Occipital lobe (tissue), 2 donors: ENCODE results near the gene RREB1. TPM values are rescaled to one million over a fixed set of nuclear protein-coding genes. Genes with fewer than 3 reads are reported as not detected.
A peak's percentile ranks its signal among the peaks of the same experiment; 100 is the strongest.

Source experiments
- DNase-seq: peaks from one replicate; lab custom pipeline; 2025; lab: John Stamatoyannopoulos, UW
- total RNA-seq: library from RNA; depleted of rRNA; stranded (reverse); fragments of >200 nt; gene quantifications from one replicate; pipeline ENCODE4 v1.2.3, GENCODE V29; 2014

The RREB1 gene
- total RNA-seq, 1 donor from 2014 or later = 1.4 TPM

GRCh38 chr6:7124636-7125035 is 16.9 kb downstream of the RREB1 start:
- DNase-seq = no peak

- no peak for DNase-seq
Observed at GRCh38 chr6:7125290-7125689, 17.5 kb downstream of the RREB1 start.

GRCh38 chr6:7126754-7127153 is 19.0 kb downstream of the RREB1 start:
- no peak for DNase-seq

GRCh38 chr6:7127680-7128079 is 19.9 kb downstream of the RREB1 start:
- no peak for DNase-seq

GRCh38 chr6:7129360-7129759 is 21.6 kb downstream of the RREB1 start:
- no peak for DNase-seq

GRCh38 chr6:7129784-7130569 is 22.2 kb downstream of the RREB1 start:
- DNase-seq = no peak

- no peak for DNase-seq
Observed at GRCh38 chr6:7131390-7131789, 23.6 kb downstream of the RREB1 start.

- no peak for DNase-seq
Observed at GRCh38 chr6:7132398-7133035, 24.8 kb downstream of the RREB1 start.

- DNase-seq = no peak
Observed at GRCh38 chr6:7134999-7135745, 27.4 kb downstream of the RREB1 start.

- DNase-seq = no peak
Observed at GRCh38 chr6:7135755-7136154, 28.0 kb downstream of the RREB1 start.

GRCh38 chr6:7136859-7137334 is 29.1 kb downstream of the RREB1 start:
- DNase-seq = no peak

GRCh38 chr6:7137335-7138045 is 29.7 kb downstream of the RREB1 start:
- no peak for DNase-seq

- no peak for DNase-seq
Observed at GRCh38 chr6:7138046-7138531, 30.3 kb downstream of the RREB1 start.

GRCh38 chr6:7138921-7139358 is 31.2 kb downstream of the RREB1 start:
- no peak for DNase-seq

GRCh38 chr6:7139835-7140470 is 32.2 kb downstream of the RREB1 start:
- no peak for DNase-seq

GRCh38 chr6:7140631-7141378 is 33.0 kb downstream of the RREB1 start:
- DNase-seq = peak; percentile 82

- DNase-seq = no peak
Observed at GRCh38 chr6:7142228-7142801, 34.6 kb downstream of the RREB1 start.

GRCh38 chr6:7142918-7143475 is 35.2 kb downstream of the RREB1 start:
- no peak for DNase-seq

- DNase-seq = peak; percentile 22
Observed at GRCh38 chr6:7143476-7143974, 35.8 kb downstream of the RREB1 start.
